Right lung (tissue), 5 donors: ENCODE results near the gene THUMPD3. TPM values are rescaled to one million over a fixed set of nuclear protein-coding genes. Genes with fewer than 3 reads are reported as not detected.

ENCODE experiments used
- DNase-seq, 2 donors: peaks; one replicate each; pipeline ENCODE4 v3.0.0-alpha.2; 2013
- polyA plus RNA-seq, 5 donors: library from polyadenylated mRNA; unstranded; fragments of 120-200 nt; gene quantifications; one replicate each; pipeline versions ENCODE4 v1.2.1 to v1.2.3, GENCODE V29; 2013; ENCODE audit warnings: inconsistent platforms in 1 of 5, low replicate concordance in 1 of 5; ENCODE audit not compliant: insufficient read length in 5 of 5, insufficient read depth in 1 of 5

THUMPD3 gene
- polyA plus RNA-seq, 5 donors: 41.4 to 62.2 (median 49.6) TPM

- peak; percentile 98 for DNase-seq
Observed at GRCh38 chr3:9396632-9397331, 33.9 kb downstream of the THUMPD3 start.

DNA sequence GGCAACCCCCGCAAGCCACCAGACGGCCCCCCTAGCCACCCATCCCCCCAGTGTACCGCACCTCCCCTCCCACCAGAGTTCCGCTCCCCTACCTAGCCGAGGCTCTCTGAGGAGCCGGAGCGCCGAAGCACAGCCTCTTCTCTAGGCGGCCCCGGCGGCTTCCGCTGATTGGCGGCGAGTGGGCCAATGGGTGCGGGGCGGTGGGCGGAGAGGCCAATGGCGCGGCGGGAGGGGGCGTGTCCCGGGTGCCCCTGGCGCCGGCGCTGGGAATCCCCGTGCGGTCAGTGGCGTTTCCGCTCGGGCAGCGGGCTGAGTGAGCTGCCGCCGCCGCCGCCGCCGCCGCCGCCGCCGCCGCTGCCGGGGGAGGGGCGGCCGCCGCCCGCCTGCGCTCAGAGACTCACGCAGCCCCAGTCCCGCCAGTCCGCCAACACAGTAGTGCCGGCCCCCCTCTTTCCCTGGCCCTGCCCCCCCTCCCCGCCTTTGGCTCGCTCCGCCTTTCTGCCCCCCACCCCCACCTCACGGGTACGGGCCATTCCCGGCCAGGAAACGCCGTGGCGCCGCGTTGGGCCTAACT is 34.6 kb downstream of the THUMPD3 start, which contains the start of gene SETD5:
TSS of gene SETD5 (plus strand) at position 284 of the 574 bp plus-strand sequence. CDS start 31,324 bp downstream, outside the sequence.
- DNase-seq: peak; percentile 95 to 96

- peak; percentile 57 to 60 for DNase-seq
Observed at GRCh38 chr3:9397906-9398699, 35.2 kb downstream of the THUMPD3 start.

GRCh38 chr3:9398700-9399336 is 36.0 kb downstream of the THUMPD3 start:
- peak; percentile 26 to 41 for DNase-seq

- DNase-seq: peak; percentile 31 to 40
Observed at GRCh38 chr3:9399337-9399703, 36.5 kb downstream of the THUMPD3 start.

DNA sequence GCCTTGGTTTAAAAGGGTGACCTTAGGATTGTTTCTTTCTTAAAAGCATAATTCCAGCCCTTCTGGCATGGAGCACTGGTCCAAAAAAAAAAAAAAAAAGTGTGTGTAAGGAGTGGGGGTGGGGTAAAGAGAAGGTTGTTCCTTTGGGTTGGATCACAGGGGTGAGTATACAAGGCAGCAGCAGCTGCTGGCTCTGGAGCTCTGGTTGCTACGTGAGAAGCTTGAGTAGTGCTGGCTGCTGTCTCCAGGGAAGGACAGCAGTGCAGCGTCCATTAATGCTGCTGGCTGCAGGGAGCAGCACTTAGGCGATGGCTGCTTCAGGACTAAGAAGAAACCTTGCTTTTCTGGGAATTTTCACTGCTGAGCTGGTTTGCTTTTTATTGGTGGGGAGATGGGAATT is 36.9 kb downstream of the THUMPD3 start:
- DNase-seq: peak; percentile 88

GRCh38 chr3:9400616-9401015 is 37.8 kb downstream of the THUMPD3 start:
- no peak for DNase-seq

DNA sequence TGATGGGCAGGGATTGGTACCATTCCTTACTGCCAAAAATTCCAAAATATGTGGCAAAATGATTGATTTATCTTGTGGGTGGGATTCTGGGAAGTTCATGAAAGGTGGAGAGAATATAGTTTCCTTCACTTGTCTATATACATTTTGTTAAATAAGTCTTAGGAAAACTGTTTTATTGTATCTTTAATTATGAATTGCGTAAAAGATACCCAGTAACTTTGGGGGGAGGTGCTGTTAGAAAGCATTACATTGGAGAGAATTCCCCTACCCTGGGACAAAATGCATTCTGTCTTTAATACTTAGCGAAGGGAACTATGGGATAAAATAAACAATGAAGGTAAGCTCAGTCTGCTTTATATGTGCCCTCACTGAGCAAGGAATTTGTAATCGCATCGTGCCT is 39.1 kb downstream of the THUMPD3 start:
- no peak for DNase-seq

DNA sequence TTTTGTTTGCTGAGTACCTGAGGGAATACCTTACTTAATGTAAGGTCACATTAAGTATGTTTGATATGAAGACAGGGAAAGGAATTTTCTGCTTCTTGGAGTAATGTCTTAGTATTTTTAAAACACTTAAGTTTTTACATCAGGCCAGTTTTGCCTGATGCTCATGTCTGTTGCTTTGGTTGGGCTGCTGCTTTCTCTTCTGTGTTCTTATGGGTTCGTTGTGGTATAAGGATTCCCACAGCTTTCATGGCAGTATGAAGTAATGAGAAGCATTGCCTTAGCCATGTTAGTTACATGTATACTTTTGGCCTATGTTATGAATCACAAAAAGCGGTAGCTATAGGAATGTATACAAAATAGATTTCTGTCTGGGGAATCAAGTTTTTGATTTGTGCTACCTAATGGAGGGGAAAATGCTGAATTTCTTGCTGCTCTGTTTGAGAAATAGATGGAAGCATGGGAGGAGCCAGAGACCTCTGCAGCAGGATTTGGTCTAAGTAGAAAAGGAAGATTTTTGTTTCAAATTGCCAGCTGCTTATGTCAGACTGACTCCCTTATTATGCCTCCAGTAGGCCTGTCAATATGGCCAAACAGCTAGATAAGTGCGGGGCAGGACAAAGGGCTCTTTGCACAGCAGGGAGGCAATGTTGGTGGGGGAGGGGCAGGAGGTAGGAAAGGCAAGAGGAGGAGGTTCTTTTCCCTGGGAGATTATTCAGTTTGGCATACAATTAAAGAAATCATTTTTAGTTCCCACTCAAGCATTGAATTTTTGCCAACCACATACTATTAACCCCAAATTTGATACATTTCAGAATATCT is 39.8 kb downstream of the THUMPD3 start:
- no peak for DNase-seq

- no peak for DNase-seq
Observed at GRCh38 chr3:9403463-9403862, 40.6 kb downstream of the THUMPD3 start.

- DNase-seq: no peak
Observed at GRCh38 chr3:9404680-9405079, 41.8 kb downstream of the THUMPD3 start.

- no peak for DNase-seq
Observed at GRCh38 chr3:9405756-9406155, 42.9 kb downstream of the THUMPD3 start.

DNA sequence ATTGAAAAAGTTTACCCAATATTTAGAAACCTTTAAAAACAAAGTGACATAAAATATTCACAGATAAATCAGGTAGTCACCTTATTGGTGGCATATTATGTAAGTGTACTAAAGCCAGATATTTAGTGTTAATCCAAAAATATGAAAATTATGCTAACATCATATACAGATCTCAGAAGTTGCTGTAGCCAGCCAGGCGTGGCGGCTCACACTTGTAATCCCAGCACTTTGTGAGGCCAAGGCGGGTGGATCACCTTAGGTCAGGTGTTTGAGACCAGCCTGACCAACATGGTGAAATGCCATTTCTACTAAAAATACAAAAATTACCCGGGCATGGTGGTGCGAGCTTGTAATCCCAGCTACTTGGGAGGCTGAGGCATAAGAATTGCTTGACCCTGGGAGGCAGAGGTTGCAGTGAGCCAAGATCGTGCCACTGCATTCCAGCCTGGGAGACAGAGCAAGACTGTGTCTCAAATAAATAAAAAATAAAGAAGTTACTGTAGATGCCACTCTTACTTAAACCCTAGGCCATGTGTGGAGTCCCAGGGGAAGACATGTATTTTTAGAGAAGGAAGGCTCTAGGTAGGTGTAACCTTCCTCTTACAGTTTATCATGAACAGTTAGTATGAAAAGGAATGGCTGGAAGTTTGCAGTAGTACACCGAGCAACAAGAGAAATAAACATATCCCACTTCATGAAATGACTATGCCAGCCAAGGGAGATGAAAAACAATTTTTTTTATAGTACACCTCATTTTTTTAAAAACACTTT is 44.2 kb downstream of the THUMPD3 start:
- DNase-seq: no peak

GRCh38 chr3:9408061-9408460 is 45.2 kb downstream of the THUMPD3 start:
- no peak for DNase-seq

GRCh38 chr3:9408546-9408945 is 45.7 kb downstream of the THUMPD3 start:
- DNase-seq: no peak

GRCh38 chr3:9409981-9410854 is 47.4 kb downstream of the THUMPD3 start:
- no peak for DNase-seq

GRCh38 chr3:9411302-9411701 is 48.4 kb downstream of the THUMPD3 start:
- no peak for DNase-seq

DNA sequence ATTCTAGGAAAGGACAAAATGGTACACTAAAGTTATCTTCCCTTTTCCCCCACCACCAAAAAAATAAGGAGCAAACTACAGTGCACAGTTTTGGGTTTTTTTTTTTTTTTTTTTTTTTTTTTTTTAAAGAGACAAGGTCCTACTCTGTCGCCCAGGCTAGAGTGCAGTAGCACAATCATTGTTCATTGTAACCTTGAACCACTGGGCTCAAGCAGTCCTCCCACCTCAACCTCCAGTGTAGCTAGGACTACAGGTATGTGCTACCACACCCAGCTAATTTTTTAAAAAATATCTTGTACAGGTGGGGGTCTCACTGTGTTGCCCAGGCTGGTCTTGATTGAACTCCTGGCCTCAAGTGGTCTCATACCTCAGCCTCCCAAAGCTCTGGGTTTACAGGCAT is 49.4 kb downstream of the THUMPD3 start:
- DNase-seq: no peak

DNA sequence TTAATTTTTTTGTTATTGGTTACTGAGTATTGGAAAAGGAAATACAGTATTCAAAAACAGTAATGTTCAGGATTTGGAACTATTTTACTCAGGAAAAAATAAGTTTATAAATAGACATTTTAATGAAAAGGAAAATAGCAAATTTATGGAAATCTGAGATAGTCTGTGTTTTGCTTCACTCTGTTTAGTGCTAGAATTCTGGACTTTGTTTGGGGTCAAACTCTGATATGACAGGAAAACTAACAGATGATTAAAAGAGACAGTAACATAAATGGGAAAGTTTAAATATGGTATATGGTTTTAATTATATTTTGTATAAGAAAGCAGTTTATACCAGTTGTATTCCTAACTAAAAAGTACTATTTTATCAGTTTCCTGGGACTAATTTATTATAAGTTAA is 52.0 kb downstream of the THUMPD3 start:
- DNase-seq: no peak
